K562 (cell line): ENCODE data around the gene JUN. TPM values are rescaled to one million over a fixed set of nuclear protein-coding genes. Genes with fewer than 3 reads are reported as not detected.

Source experiments
- ATAC-seq: fragments of 200-7000 bp; cut with Tn5 transposase; 3 replicates; pipeline ENCODE4 v1.9.1; 2020; ENCODE audit warnings: moderate library complexity
- BruUV-seq: library from RNA; stranded (reverse); fragments of 400-500 nt; replicated peaks from 2 replicates; lab custom pipeline; 2021; lab: Mats Ljungman, UMichigan
- CTCF ChIA-PET: fragments of 300-600 bp; formaldehyde crosslinking; extraction: SDS; loops from one replicate; lab custom pipeline; 2021; ENCODE audit warnings: low intra/inter-chr PET ratio; lab: Yijun Ruan, JAX
- POLR2A ChIA-PET: fragments of 300-600, 350-650 bp; sonication (Branson Sonifier 250); formaldehyde crosslinking; extraction: SDS; loops from one replicate; lab custom pipeline; 2021; ENCODE audit warnings: antibody characterized with exemption, inconsistent platforms; lab: Yijun Ruan, JAX
- DNase-seq, 4 experiments: peaks; one replicate each; pipeline versions ENCODE4 v3.0.0 to v3.0.0-alpha.2; 2011 to 2018; ENCODE audit warnings: low spot score in 3 of 4, mixed read lengths in 3 of 4; ENCODE audit errors: extremely low read depth in 1 of 4
- FAIRE-seq: peaks from 2 replicates; lab custom pipeline; 2011; peaks lifted over from hg19 to GRCh38; lab: Jason Lieb, UNC
- H2AFZ ChIP-seq: 2 replicates; pipeline ENCODE4 v1.6.0; 2011; ENCODE audit warnings: low read depth, low read length, control low read depth, inconsistent platforms
- H3K27ac ChIP-seq: fragments of 200-600 bp; 3 replicates; pipeline ENCODE4 v1.8.0; 2011; ENCODE audit warnings: low read depth, mild to moderate bottlenecking, control low read depth, inconsistent platforms, low read length, moderate library complexity, mixed read lengths; ENCODE audit errors: extremely low read depth
- H3K27me3 ChIP-seq, 2 experiments: fragments of 300-600 bp in 1 of 2; 2 replicates in 1 of 2; 3 replicates in 1 of 2; pipeline versions ENCODE4 v1.6.0 to v1.8.0; 2011; ENCODE audit warnings: inconsistent platforms in 2 of 2, low read length in 2 of 2, mild to moderate bottlenecking in 1 of 2, mixed read lengths in 1 of 2, moderate library complexity in 1 of 2; ENCODE audit not compliant: control insufficient read depth in 2 of 2, insufficient read depth in 2 of 2
- H3K36me3 ChIP-seq: fragments of 300-600 bp; 3 replicates; pipeline ENCODE4 v1.8.0; 2011; ENCODE audit warnings: mild to moderate bottlenecking, low read length, inconsistent platforms; ENCODE audit not compliant: control insufficient read depth, insufficient read depth
- H3K4me1 ChIP-seq, 2 experiments: fragments of 200-600 bp in 1 of 2; replicated peaks in 1 of 2; 2 replicates in 1 of 2; 3 replicates in 1 of 2; pipeline versions ENCODE4 v1.5.1 to v1.8.0; 2011; ENCODE audit warnings: inconsistent platforms in 2 of 2, low read length in 2 of 2, mild to moderate bottlenecking in 1 of 2, mixed read lengths in 1 of 2, moderate library complexity in 1 of 2; ENCODE audit not compliant: control insufficient read depth in 2 of 2, insufficient read depth in 2 of 2
- H3K4me2 ChIP-seq: 2 replicates; pipeline ENCODE4 v1.6.1; 2011; ENCODE audit warnings: low read length, control low read depth, inconsistent platforms, mixed read lengths; ENCODE audit not compliant: insufficient read depth
- H3K4me3 ChIP-seq: fragments of 200-600 bp; sonication (generic), shearing (Covaris generic); 2 replicates; pipeline ENCODE4 v1.5.1; 2016; ENCODE audit warnings: control low read depth, inconsistent platforms
- H3K79me2 ChIP-seq: fragments of 200-600 bp; 3 replicates; pipeline ENCODE4 v1.8.0; 2011; ENCODE audit warnings: low read length, inconsistent platforms; ENCODE audit not compliant: control insufficient read depth, insufficient read depth
- H3K9ac ChIP-seq, 2 experiments: 2 replicates each; pipeline versions ENCODE4 v1.6.0 to v1.6.1; 2011; ENCODE audit warnings: low read depth in 2 of 2, low read length in 2 of 2, control low read depth in 1 of 2, inconsistent platforms in 1 of 2, mild to moderate bottlenecking in 1 of 2, mixed read lengths in 1 of 2; ENCODE audit not compliant: insufficient read depth in 1 of 2
- H3K9me1 ChIP-seq: one replicate; pipeline ENCODE4 v1.6.0; 2011; ENCODE audit warnings: inconsistent platforms, mild to moderate bottlenecking, low read length, moderate library complexity; ENCODE audit not compliant: control insufficient read depth, insufficient read depth
- H3K9me3 ChIP-seq: replicated peaks from 2 replicates; pipeline ENCODE4 v1.5.1; 2011; ENCODE audit warnings: low read depth, low read length, inconsistent platforms; ENCODE audit not compliant: control insufficient read depth, insufficient read depth
- H4K20me1 ChIP-seq: replicated peaks from 2 replicates; pipeline ENCODE4 v1.6.1; 2011; ENCODE audit warnings: low read length, inconsistent platforms, mixed read lengths; ENCODE audit not compliant: control insufficient read depth, insufficient read depth
- CEBPB ChIP-seq: fragments of 450-650 bp; IDR thresholded peaks from 2 replicates; pipeline ENCODE4 v1.6.1; 2016; ENCODE audit warnings: missing genetic modification characterization, missing compliant biosample characterization
- CEBPG ChIP-seq, 3 experiments: fragments of 200-800 bp in 1 of 3; sonication (Bioruptor generic) in 1 of 3; sonication (generic) in 1 of 3; formaldehyde crosslinking in 1 of 3; IDR thresholded peaks in 2 of 3; conservative IDR thresholded peaks in 1 of 3; 2 replicates each; pipeline versions ENCODE4 v1.6.1 to v1.8.0; 2016 to 2022; ENCODE audit warnings: missing compliant biosample characterization in 2 of 3, missing genetic modification characterization in 2 of 3, mild to moderate bottlenecking in 1 of 3, missing genetic modification reagents in 1 of 3
- CHD2 ChIP-seq: IDR thresholded peaks from 2 replicates; pipeline ENCODE4 v1.6.1; 2011; ENCODE audit warnings: low read depth, low read length
- ERF ChIP-seq: fragments of 450-650 bp; formaldehyde crosslinking; IDR thresholded peaks from 2 replicates; pipeline ENCODE4 v1.4.0; 2020; ENCODE audit warnings: mild to moderate bottlenecking, mixed read lengths
- LEF1 ChIP-seq: fragments of 450-650 bp; IDR thresholded peaks from 2 replicates; pipeline ENCODE4 v1.6.1; 2016; ENCODE audit warnings: mild to moderate bottlenecking
- MCM3 ChIP-seq: fragments of 450-650 bp; IDR thresholded peaks from 2 replicates; pipeline ENCODE4 v1.6.1; 2016
- PHF20 ChIP-seq: fragments of 450-650 bp; IDR thresholded peaks from 2 replicates; pipeline ENCODE4 v1.6.1; 2018; ENCODE audit not compliant: partially characterized antibody
- RFX5 ChIP-seq: IDR thresholded peaks from 2 replicates; pipeline ENCODE4 v1.6.1; 2011; ENCODE audit warnings: low read depth, mild to moderate bottlenecking, improper control_type of control experiment, low read length
- SMAD2 ChIP-seq: fragments of 150-350 bp; IDR thresholded peaks from 2 replicates; pipeline ENCODE4 v1.6.1; 2014; ENCODE audit warnings: low read depth, mild to moderate bottlenecking, low read length
- TAF15 ChIP-seq: fragments of 200-400 bp; formaldehyde crosslinking; IDR thresholded peaks from 2 replicates; pipeline ENCODE4 v1.6.1; 2017; ENCODE audit warnings: mild to moderate bottlenecking, low read depth, low read length, moderate library complexity
- ZNF316 ChIP-seq: fragments of 450-650 bp; IDR thresholded peaks from 2 replicates; pipeline ENCODE4 v1.6.1; 2016
- ZNF408 ChIP-seq: fragments of 250-450 bp; sonication (Bioruptor Pico); IDR thresholded peaks from 2 replicates; pipeline ENCODE4 v1.4.0; 2020; ENCODE audit warnings: low read depth, mild to moderate bottlenecking, moderate library complexity
- WGBS: fragments of 100-300 bp; shearing (Covaris generic); methylation state at CpG from one replicate; pipeline ENCODE4 v1.1.6; 2016; ENCODE audit warnings: low coverage, mixed read lengths; ENCODE audit not compliant: insufficient coverage; ENCODE audit errors: missing lambda C conversion rate; 5-methylcytosine and 5-hydroxymethylcytosine counted together
- in situ Hi-C: fragments of 300-500 bp; cut with MboI; formaldehyde crosslinking; loops from 4 replicates; pipeline ENCODE4 v1.15.0; 2018; ENCODE audit warnings: inconsistent platforms, mixed read lengths
- intact Hi-C: fragments of 100-400 bp; cut with micrococcal nuclease; formaldehyde crosslinking; loops from 2 replicates; pipeline ENCODE4 v1.14.2; 2022
- polyA plus RNA-seq, 8 experiments: library from polyadenylated mRNA; depleted of rRNA in 4 of 8; stranded (reverse) in 5 of 8; unstranded in 3 of 8; fragments of >200 nt; fragmentation: Nextera tagmentation in 2 of 8; fragmentation: Illumina TruSeq in 1 of 8; extraction: Ambion mirVana in 2 of 8; extraction: Trizol in 1 of 8; gene quantifications; 2 replicates each; pipeline versions ENCODE4 v1.2.1 to v1.2.3, GENCODE V29; 2011 to 2014; ENCODE audit warnings: inconsistent platforms in 1 of 8, missing spikeins in 1 of 8
- total RNA-seq, 7 experiments: library from RNA; depleted of rRNA in 6 of 7; stranded (reverse); fragments of >200 nt in 6 of 7; fragmentation: Illumina TruSeq in 2 of 7; extraction: Trizol in 2 of 7; gene quantifications; 2 replicates each; pipeline versions ENCODE4 v1.2.1 to v1.2.3, GENCODE V29; 2011 to 2021; ENCODE audit warnings: low replicate concordance in 1 of 7
- TF ChIP-seq, protein P1 (sequence below), 2 experiments: fragments of 450-650 bp; conservative IDR thresholded peaks; 2 replicates each; pipeline ENCODE4 v1.6.1; 2017; ENCODE audit warnings: mild to moderate bottlenecking in 2 of 2, moderate library complexity in 2 of 2
- TF ChIP-seq, protein P2 (sequence below): fragments of 450-650 bp; IDR thresholded peaks from 2 replicates; pipeline ENCODE4 v1.6.1; 2016; ENCODE audit warnings: missing biosample characterization, missing genetic modification characterization

The JUN gene
- total and polyA plus RNA-seq, 9 of the 15 experiments (the other 6 are each of a cell fraction or from before 2014, with no cell fraction given) = 0.32 to 23.4 (median 4.0) TPM

GRCh38 chr1:58811303-58811702 is 27.5 kb upstream of the JUN start (continued):
- TF ChIP-seq, protein P1, sequence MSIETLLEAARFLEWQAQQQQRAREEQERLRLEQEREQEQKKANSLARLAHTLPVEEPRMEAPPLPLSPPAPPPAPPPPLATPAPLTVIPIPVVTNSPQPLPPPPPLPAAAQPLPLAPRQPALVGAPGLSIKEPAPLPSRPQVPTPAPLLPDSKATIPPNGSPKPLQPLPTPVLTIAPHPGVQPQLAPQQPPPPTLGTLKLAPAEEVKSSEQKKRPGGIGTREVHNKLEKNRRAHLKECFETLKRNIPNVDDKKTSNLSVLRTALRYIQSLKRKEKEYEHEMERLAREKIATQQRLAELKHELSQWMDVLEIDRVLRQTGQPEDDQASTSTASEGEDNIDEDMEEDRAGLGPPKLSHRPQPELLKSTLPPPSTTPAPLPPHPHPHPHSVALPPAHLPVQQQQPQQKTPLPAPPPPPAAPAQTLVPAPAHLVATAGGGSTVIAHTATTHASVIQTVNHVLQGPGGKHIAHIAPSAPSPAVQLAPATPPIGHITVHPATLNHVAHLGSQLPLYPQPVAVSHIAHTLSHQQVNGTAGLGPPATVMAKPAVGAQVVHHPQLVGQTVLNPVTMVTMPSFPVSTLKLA (conservative IDR thresholded peaks at IDR 0.05) = no peak
- TF ChIP-seq PHF20 (no peak), ERF (CRISPR knock-in tag) (no peak)

DNA sequence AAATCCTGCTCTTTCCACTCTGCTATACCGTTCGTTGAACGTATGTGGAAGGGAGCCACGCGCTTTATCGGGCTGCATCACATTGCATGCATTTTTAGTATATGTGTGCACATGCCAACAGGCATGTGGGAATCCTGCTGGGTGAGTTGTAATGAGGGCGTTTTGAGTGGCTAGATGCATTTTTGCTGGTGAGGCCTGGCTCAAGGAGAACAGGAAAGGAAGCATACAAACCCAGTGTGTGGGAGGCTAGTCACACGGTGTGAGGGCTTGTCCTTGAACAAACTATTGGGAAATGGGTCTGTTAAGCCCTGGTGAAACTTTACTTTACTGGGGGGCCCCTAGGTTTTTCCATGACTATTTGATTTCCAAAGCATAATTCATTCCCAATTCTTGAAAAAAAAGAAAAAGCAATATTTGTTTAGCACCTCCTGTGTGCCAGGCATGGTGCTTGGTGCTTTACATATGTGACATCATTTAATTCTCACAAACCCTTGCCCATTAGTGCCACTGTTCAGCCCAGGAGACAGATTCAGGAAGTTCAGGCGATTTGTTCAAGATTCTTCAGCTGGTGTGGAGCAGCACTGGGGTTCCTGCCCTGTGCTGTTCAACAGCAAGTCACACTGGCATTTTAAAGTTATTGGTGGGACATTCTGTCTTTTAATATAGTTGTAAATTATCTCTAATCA is 25.6 kb upstream of the JUN start:
- H3K4me2 ChIP-seq = no peak overlapping the region
- no peak overlapping the region for H3K4me3 ChIP-seq
- no peaks in the 10 kb centered on the region for H3K36me3 ChIP-seq
- no peaks in the 10 kb centered on the region for H3K9me1 ChIP-seq
- H3K4me1 ChIP-seq = peaks cover under 1 to 5% of the 10 kb centered on the region in 2 experiments; a peak in 4 of 5 replicates
- DNase-seq = no peak
- H2AFZ ChIP-seq = 0 out of 2 replicates have a peak overlapping the region, but pooled peaks have one; percentile 12
- WGBS = 51% methylated on average over 9 of the region's 9 CpGs
- ChIA-PET POLR2A (interaction anchor here (0.5 to 1.6 kb wide), 3 partner anchors 24 to 77 kb away, joined by 3 read pairs; no protein-coding TSS in a partner anchor), CTCF (no interaction called here)
- H4K20me1 ChIP-seq = no peaks in the 10 kb centered on the region
- no peak overlapping the region for H3K27ac ChIP-seq
- H3K79me2 ChIP-seq = no peaks in the 10 kb centered on the region
- H3K27me3 ChIP-seq = no peaks in the 10 kb centered on the region
- peak; percentile 29; the same call in 1 of the 3 replicates for ATAC-seq
- in situ Hi-C loops (no loop called here), intact Hi-C loops (no loop called here)
- no peak for FAIRE-seq
- no peak overlapping the region for H3K9ac ChIP-seq
- BruUV-seq = no TSS peak
- no peaks in the 10 kb centered on the region; the same call in 1 of the 2 replicates for H3K9me3 ChIP-seq
- TF ChIP-seq CEBPB (peak; percentile 53), MCM3 (no peak), RFX5 (no peak), TAF15 (no peak), CHD2 (no peak), ZNF316 (no peak), LEF1 (no peak), CEBPG (CRISPR knock-in tag; IDR thresholded peaks at IDR 0.05) (no peak), CEBPG (tag; conservative IDR thresholded peaks at IDR 0.05 in 1 of 2, IDR thresholded peaks at IDR 0.05 in 1 of 2) (0 out of 4 replicates have a peak, but pooled peaks of 1 of the 2 experiments have one; percentile 14), ZNF408 (CRISPR knock-in tag) (no peak), SMAD2 (no peak)
- TF ChIP-seq, protein P2, sequence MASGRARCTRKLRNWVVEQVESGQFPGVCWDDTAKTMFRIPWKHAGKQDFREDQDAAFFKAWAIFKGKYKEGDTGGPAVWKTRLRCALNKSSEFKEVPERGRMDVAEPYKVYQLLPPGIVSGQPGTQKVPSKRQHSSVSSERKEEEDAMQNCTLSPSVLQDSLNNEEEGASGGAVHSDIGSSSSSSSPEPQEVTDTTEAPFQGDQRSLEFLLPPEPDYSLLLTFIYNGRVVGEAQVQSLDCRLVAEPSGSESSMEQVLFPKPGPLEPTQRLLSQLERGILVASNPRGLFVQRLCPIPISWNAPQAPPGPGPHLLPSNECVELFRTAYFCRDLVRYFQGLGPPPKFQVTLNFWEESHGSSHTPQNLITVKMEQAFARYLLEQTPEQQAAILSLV = no peak
